GM12878 (cell line): ENCODE measurements around the gene FAM193B. TPM values are rescaled to one million over a fixed set of nuclear protein-coding genes. Genes with fewer than 3 reads are reported as not detected.

Experiments
- BMI1 ChIP-seq: fragments of 450-650 bp; IDR thresholded peaks from 2 replicates; pipeline ENCODE4 v1.6.1; 2016; ENCODE audit warnings: mild to moderate bottlenecking, moderate library complexity, borderline replicate concordance
- CBX3 ChIP-seq: fragments of 200-600 bp; sonication (generic); IDR thresholded peaks from 2 replicates; pipeline ENCODE4 v1.6.1; 2016; ENCODE audit warnings: low read depth, borderline replicate concordance
- CHD2 ChIP-seq: IDR thresholded peaks from 2 replicates; pipeline ENCODE4 v1.6.1; 2011; ENCODE audit warnings: low read depth, low read length, improper control_type of control experiment, borderline replicate concordance
- CHD4 ChIP-seq: fragments of 200-600 bp; sonication (generic); IDR thresholded peaks from 2 replicates; pipeline ENCODE4 v1.6.1; 2016; ENCODE audit warnings: mild to moderate bottlenecking
- E2F4 ChIP-seq: IDR thresholded peaks from 2 replicates; pipeline ENCODE4 v1.6.1; 2012; ENCODE audit warnings: low read depth, low read length, improper control_type of control experiment
- EGR1 ChIP-seq, 2 experiments: IDR thresholded peaks; 1 replicate in 1 of 2; 2 replicates in 1 of 2; pipeline ENCODE4 v1.6.1; 2011 to 2012; ENCODE audit warnings: low read depth in 2 of 2, low read length in 2 of 2, borderline replicate concordance in 1 of 2, mild to moderate bottlenecking in 1 of 2, moderate library complexity in 1 of 2
- ETV6 ChIP-seq, 2 experiments: fragments of 450-650 bp in 1 of 2; IDR thresholded peaks in 1 of 2; conservative IDR thresholded peaks in 1 of 2; 2 replicates each; pipeline ENCODE4 v1.6.1; 2014; ENCODE audit warnings: antibody characterized with exemption in 1 of 2, borderline replicate concordance in 1 of 2, low read depth in 1 of 2, mild to moderate bottlenecking in 1 of 2, moderate library complexity in 1 of 2
- IKZF1 ChIP-seq: fragments of 450-650 bp; conservative IDR thresholded peaks from 2 replicates; pipeline ENCODE4 v1.6.1; 2017; ENCODE audit warnings: antibody characterized with exemption, mild to moderate bottlenecking
- JUNB ChIP-seq: IDR thresholded peaks from 2 replicates; pipeline ENCODE4 v1.6.1; 2016; ENCODE audit warnings: antibody characterized with exemption, mild to moderate bottlenecking
- PAX5 ChIP-seq: IDR thresholded peaks from 2 replicates; pipeline ENCODE4 v1.6.1; 2011; ENCODE audit warnings: low read depth, low read length, borderline replicate concordance
- PBX3 ChIP-seq: IDR thresholded peaks from 2 replicates; pipeline ENCODE4 v1.6.1; 2011; ENCODE audit warnings: mild to moderate bottlenecking, low read depth, low read length, moderate library complexity; ENCODE audit not compliant: insufficient replicate concordance
- RAD21 ChIP-seq: IDR thresholded peaks from 2 replicates; pipeline ENCODE4 v1.6.1; 2011; ENCODE audit warnings: mild to moderate bottlenecking, low read depth, low read length, moderate library complexity; ENCODE audit not compliant: insufficient read depth
- RBBP5 ChIP-seq: fragments of 200-600 bp; sonication (generic); conservative IDR thresholded peaks from 2 replicates; pipeline ENCODE4 v1.6.1; 2016
- REST ChIP-seq: IDR thresholded peaks from 2 replicates; pipeline ENCODE4 v1.6.1; 2012; ENCODE audit warnings: mild to moderate bottlenecking, low read depth, low read length
- SPI1 ChIP-seq: IDR thresholded peaks from 2 replicates; pipeline ENCODE4 v1.6.1; 2011; ENCODE audit warnings: low read depth, mild to moderate bottlenecking, low read length, moderate library complexity, borderline replicate concordance; ENCODE audit not compliant: insufficient read depth
- SUZ12 ChIP-seq: fragments of 200-600 bp; sonication (generic); IDR thresholded peaks from one replicate; pipeline ENCODE4 v1.6.1; 2018; ENCODE audit warnings: antibody characterized with exemption, mild to moderate bottlenecking; ENCODE audit not compliant: unreplicated experiment
- TARDBP ChIP-seq: IDR thresholded peaks from 2 replicates; pipeline ENCODE4 v1.6.1; 2016; ENCODE audit warnings: borderline replicate concordance
- WRNIP1 ChIP-seq: IDR thresholded peaks from 2 replicates; pipeline ENCODE4 v1.6.1; 2011; ENCODE audit warnings: low read depth, low read length, improper control_type of control experiment, borderline replicate concordance
- ZNF622 ChIP-seq: fragments of 450-650 bp; IDR thresholded peaks from 2 replicates; pipeline ENCODE4 v1.6.1; 2017; ENCODE audit warnings: mild to moderate bottlenecking, inconsistent platforms
- ZSCAN29 ChIP-seq: fragments of 450-650 bp; IDR thresholded peaks from 2 replicates; pipeline ENCODE4 v1.6.1; 2017; ENCODE audit warnings: mild to moderate bottlenecking, moderate library complexity
- polyA plus RNA-seq, 11 experiments: library from polyadenylated mRNA; depleted of rRNA in 4 of 11; unstranded in 6 of 11; stranded (reverse) in 5 of 11; fragments of >200 nt; fragmentation: Nextera tagmentation in 4 of 11; fragmentation: Illumina TruSeq in 1 of 11; extraction: Ambion mirVana in 4 of 11; extraction: Trizol in 1 of 11; gene quantifications; 1 replicate in 1 of 11; 2 replicates in 10 of 11; pipeline versions ENCODE4 v1.2.1 to v1.2.3, GENCODE V29; 2011 to 2016; ENCODE audit warnings: inconsistent platforms in 2 of 11, missing spikeins in 2 of 11, low read depth in 1 of 11
- total RNA-seq, 4 experiments: library from RNA; depleted of rRNA in 3 of 4; stranded (reverse); fragments of >200 nt in 3 of 4; fragmentation: Illumina TruSeq in 1 of 4; extraction: Trizol in 1 of 4; gene quantifications; 2 replicates each; pipeline versions ENCODE4 v1.2.1 to v1.2.3, GENCODE V29; 2013 to 2021
- TF ChIP-seq, protein P1 (sequence below): fragments of 450-650 bp; formaldehyde crosslinking; IDR thresholded peaks from 2 replicates; pipeline ENCODE4 v1.4.0; 2020; ENCODE audit warnings: mild to moderate bottlenecking, moderate library complexity

FAM193B gene
- total and polyA plus RNA-seq, 10 of the 15 experiments (the other 5 are each of a cell fraction or from before 2014, with no cell fraction given): 3.3 to 47.0 (median 25.1) TPM

GRCh38 chr5:177497292-177498012, 56.9 kb downstream of the FAM193B start, which contains the start of gene PDLIM7 (continued):
- TF ChIP-seq ZSCAN29: no peak
- peak in 1 of 2 experiments; percentile 95; a peak in 2 of 3 replicates for TF ChIP-seq EGR1 (IDR thresholded peaks at IDR 0.05; ENCODE audit: borderline replicate concordance in 1 of 2, low read depth in 2 of 2, low read length in 2 of 2)
- TF ChIP-seq JUNB: no peak
- TF ChIP-seq PBX3: no peak
- no peak for TF ChIP-seq CBX3
- no peak for TF ChIP-seq ETV6 (conservative IDR thresholded peaks at IDR 0.05 in 1 of 2, IDR thresholded peaks at IDR 0.05 in 1 of 2; ENCODE audit: borderline replicate concordance in 1 of 2, low read depth in 1 of 2)
- TF ChIP-seq WRNIP1: no peak
- TF ChIP-seq CHD4: 0 out of 2 replicates have a peak, but pooled peaks have one; percentile 78
- no peak for TF ChIP-seq E2F4
- TF ChIP-seq CHD2: peak; percentile 69
- no peak for TF ChIP-seq RBBP5
- TF ChIP-seq IKZF1: peak; percentile 75
- no peak for TF ChIP-seq RAD21
- TF ChIP-seq BMI1: no peak
- TF ChIP-seq REST: no peak
- TF ChIP-seq TARDBP: no peak
- no peak for TF ChIP-seq ZNF622
- TF ChIP-seq PAX5: no peak
- TF ChIP-seq, protein P1, sequence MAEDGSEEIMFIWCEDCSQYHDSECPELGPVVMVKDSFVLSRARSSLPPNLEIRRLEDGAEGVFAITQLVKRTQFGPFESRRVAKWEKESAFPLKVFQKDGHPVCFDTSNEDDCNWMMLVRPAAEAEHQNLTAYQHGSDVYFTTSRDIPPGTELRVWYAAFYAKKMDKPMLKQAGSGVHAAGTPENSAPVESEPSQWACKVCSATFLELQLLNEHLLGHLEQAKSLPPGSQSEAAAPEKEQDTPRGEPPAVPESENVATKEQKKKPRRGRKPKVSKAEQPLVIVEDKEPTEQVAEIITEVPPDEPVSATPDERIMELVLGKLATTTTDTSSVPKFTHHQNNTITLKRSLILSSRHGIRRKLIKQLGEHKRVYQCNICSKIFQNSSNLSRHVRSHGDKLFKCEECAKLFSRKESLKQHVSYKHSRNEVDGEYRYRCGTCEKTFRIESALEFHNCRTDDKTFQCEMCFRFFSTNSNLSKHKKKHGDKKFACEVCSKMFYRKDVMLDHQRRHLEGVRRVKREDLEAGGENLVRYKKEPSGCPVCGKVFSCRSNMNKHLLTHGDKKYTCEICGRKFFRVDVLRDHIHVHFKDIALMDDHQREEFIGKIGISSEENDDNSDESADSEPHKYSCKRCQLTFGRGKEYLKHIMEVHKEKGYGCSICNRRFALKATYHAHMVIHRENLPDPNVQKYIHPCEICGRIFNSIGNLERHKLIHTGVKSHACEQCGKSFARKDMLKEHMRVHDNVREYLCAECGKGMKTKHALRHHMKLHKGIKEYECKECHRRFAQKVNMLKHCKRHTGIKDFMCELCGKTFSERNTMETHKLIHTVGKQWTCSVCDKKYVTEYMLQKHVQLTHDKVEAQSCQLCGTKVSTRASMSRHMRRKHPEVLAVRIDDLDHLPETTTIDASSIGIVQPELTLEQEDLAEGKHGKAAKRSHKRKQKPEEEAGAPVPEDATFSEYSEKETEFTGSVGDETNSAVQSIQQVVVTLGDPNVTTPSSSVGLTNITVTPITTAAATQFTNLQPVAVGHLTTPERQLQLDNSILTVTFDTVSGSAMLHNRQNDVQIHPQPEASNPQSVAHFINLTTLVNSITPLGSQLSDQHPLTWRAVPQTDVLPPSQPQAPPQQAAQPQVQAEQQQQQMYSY (CRISPR knock-in tag): no peak
- TF ChIP-seq SPI1: no peak
- TF ChIP-seq SUZ12: no peak
